ENCODE results near the gene RGL4. TPM values are rescaled to one million over a fixed set of nuclear protein-coding genes. Genes with fewer than 3 reads are reported as not detected.
"Not testable (repeated sequence)": the region's sequence is repeated elsewhere in the genome, so short reads cannot be mapped to it uniquely, and the experiment has no call there.

Gene RGL4
- total RNA-seq, 2 experiments from 2014 or later: 24.6 to 24.8 TPM

GRCh38 chr22:23673826-23674690 is 16.8 kb upstream of the RGL4 start:
- H3K27ac ChIP-seq (ENCODE audit: low read depth in 1 of 2, low read length in 2 of 2): no peak overlapping the region
- H3K27me3 ChIP-seq (ENCODE audit: control insufficient read depth in 1 of 2, insufficient read depth in 2 of 2, low read length in 2 of 2): no peaks in the 10 kb centered on the region
- peaks cover 11% of the 10 kb centered on the region for H3K4me1 ChIP-seq (ENCODE audit: insufficient read depth, low read length)
- CTCF ChIA-PET: no interaction called here
- no peaks in the 10 kb centered on the region for H3K9me3 ChIP-seq (ENCODE audit: control insufficient read depth in 1 of 2, insufficient read depth in 1 of 2, low read length in 2 of 2)
- peaks cover 9% of the 10 kb centered on the region for H3K4me1 Mint-ChIP-seq (ENCODE audit: low read depth)
- no peak overlapping the region for H3K27ac Mint-ChIP-seq
- ATAC-seq (ENCODE audit: poor library complexity): no peak
- no peaks in the 10 kb centered on the region for H3K9me3 Mint-ChIP-seq
- intact Hi-C loops (cut with DNase I, micrococcal nuclease): no loop called here
- no peak for TF ChIP-seq CTCF (IDR thresholded peaks at IDR 0.05)
- H3K36me3 ChIP-seq (ENCODE audit: insufficient read depth, low read length): no peaks in the 10 kb centered on the region
- no peak for DNase-seq
- H3K4me3 ChIP-seq (ENCODE audit: low read length): no peak overlapping the region
- POLR2A ChIA-PET: no interaction called here
- H3K27me3 Mint-ChIP-seq: no peaks in the 10 kb centered on the region
- H3K4me3 Mint-ChIP-seq: no peak overlapping the region
- peaks cover 28% of the 10 kb centered on the region for H3K36me3 Mint-ChIP-seq (ENCODE audit: low read depth)

- H3K27me3 ChIP-seq (ENCODE audit: control insufficient read depth in 1 of 2, insufficient read depth in 2 of 2, low read length in 2 of 2); H3K4me3 Mint-ChIP-seq; H3K9me3 Mint-ChIP-seq; H3K27me3 Mint-ChIP-seq; H3K36me3 ChIP-seq (ENCODE audit: insufficient read depth, low read length); ATAC-seq (ENCODE audit: poor library complexity); H3K4me3 ChIP-seq (ENCODE audit: low read length); H3K4me1 Mint-ChIP-seq (ENCODE audit: low read depth); H3K27ac Mint-ChIP-seq; H3K9me3 ChIP-seq (ENCODE audit: control insufficient read depth in 1 of 2, insufficient read depth in 1 of 2, low read length in 2 of 2); DNase-seq; H3K27ac ChIP-seq (ENCODE audit: low read depth in 1 of 2, low read length in 2 of 2); intact Hi-C loops (cut with DNase I, micrococcal nuclease); CTCF ChIA-PET: not testable (repeated sequence)
- H3K36me3 Mint-ChIP-seq (ENCODE audit: low read depth): peaks cover 30% of the 10 kb centered on the region
- peaks cover 11% of the 10 kb centered on the region for H3K4me1 ChIP-seq (ENCODE audit: insufficient read depth, low read length)
- POLR2A ChIA-PET: interaction anchor here (1.4 kb wide), 1 partner anchor 21 kb away, joined by 4 read pairs; no protein-coding TSS in a partner anchor
These were observed 15.8 kb upstream of the RGL4 start for GRCh38 chr22:23674886-23675501.

GRCh38 chr22:23675502-23676415 is 15.1 kb upstream of the RGL4 start:
- Histone ChIP-seq H3K9me3 (ENCODE audit: control insufficient read depth in 1 of 2, insufficient read depth in 1 of 2, low read length in 2 of 2) (no peaks in the 10 kb centered on the region), H3K4me1 (ENCODE audit: insufficient read depth, low read length) (peaks cover 11% of the 10 kb centered on the region), H3K4me3 (ENCODE audit: low read length) (no peak overlapping the region), H3K36me3 (ENCODE audit: insufficient read depth, low read length) (peaks cover 8% of the 10 kb centered on the region), H3K27ac (ENCODE audit: low read depth in 1 of 2, low read length in 2 of 2) (no peak overlapping the region), H3K27me3 (ENCODE audit: control insufficient read depth in 1 of 2, insufficient read depth in 2 of 2, low read length in 2 of 2) (no peaks in the 10 kb centered on the region)
- ATAC-seq (ENCODE audit: poor library complexity) (no peak), DNase-seq (peak in 2 of 14 experiments; percentile 14 to 45)
- no peak overlapping the region for H3K27ac Mint-ChIP-seq
- peaks cover 9% of the 10 kb centered on the region for H3K4me1 Mint-ChIP-seq (ENCODE audit: low read depth)
- H3K9me3 Mint-ChIP-seq: no peaks in the 10 kb centered on the region
- no peak for TF ChIP-seq CTCF (IDR thresholded peaks at IDR 0.05)
- no peaks in the 10 kb centered on the region for H3K27me3 Mint-ChIP-seq
- POLR2A ChIA-PET: interaction anchor here (1.4 kb wide), 1 partner anchor 21 kb away, joined by 4 read pairs; no protein-coding TSS in a partner anchor
- H3K36me3 Mint-ChIP-seq (ENCODE audit: low read depth): peaks cover 38% of the 10 kb centered on the region
- intact Hi-C loops (cut with DNase I, micrococcal nuclease): no loop called here
- no peak overlapping the region for H3K4me3 Mint-ChIP-seq
- CTCF ChIA-PET: no interaction called here

GRCh38 chr22:23676841-23677700 is 13.7 kb upstream of the RGL4 start:
- intact Hi-C loops (cut with DNase I, micrococcal nuclease); H3K4me1 Mint-ChIP-seq (ENCODE audit: low read depth); POLR2A ChIA-PET; H3K27ac ChIP-seq (ENCODE audit: low read depth in 1 of 2, low read length in 2 of 2); ATAC-seq (ENCODE audit: poor library complexity); H3K9me3 ChIP-seq (ENCODE audit: control insufficient read depth in 1 of 2, insufficient read depth in 1 of 2, low read length in 2 of 2); H3K27me3 Mint-ChIP-seq; H3K9me3 Mint-ChIP-seq; H3K27ac Mint-ChIP-seq; H3K27me3 ChIP-seq (ENCODE audit: control insufficient read depth in 1 of 2, insufficient read depth in 2 of 2, low read length in 2 of 2); H3K4me3 Mint-ChIP-seq; CTCF ChIA-PET; H3K4me3 ChIP-seq (ENCODE audit: low read length): not testable (repeated sequence)
- DNase-seq: peak in 1 of 14 experiments; percentile 14
- H3K36me3 Mint-ChIP-seq (ENCODE audit: low read depth): peaks cover 47% of the 10 kb centered on the region
- Histone ChIP-seq H3K4me1 (ENCODE audit: insufficient read depth, low read length) (peaks cover 11% of the 10 kb centered on the region), H3K36me3 (ENCODE audit: insufficient read depth, low read length) (peaks cover 17% of the 10 kb centered on the region)
